SHP77 (cell line): ENCODE results near the gene TJP1.
"Not testable (repeated sequence)": the region's sequence is repeated elsewhere in the genome, so short reads cannot be mapped to it uniquely, and the experiment has no call there.

Source experiments
- DNase-seq, 2 experiments: peaks; one replicate each; lab custom pipeline; 2025; lab: John Stamatoyannopoulos, UW

Gene TJP1

GRCh38 chr15:29756358-29757267 lies 65.7 kb downstream of the TJP1 start:
- DNase-seq: no peak

DNA sequence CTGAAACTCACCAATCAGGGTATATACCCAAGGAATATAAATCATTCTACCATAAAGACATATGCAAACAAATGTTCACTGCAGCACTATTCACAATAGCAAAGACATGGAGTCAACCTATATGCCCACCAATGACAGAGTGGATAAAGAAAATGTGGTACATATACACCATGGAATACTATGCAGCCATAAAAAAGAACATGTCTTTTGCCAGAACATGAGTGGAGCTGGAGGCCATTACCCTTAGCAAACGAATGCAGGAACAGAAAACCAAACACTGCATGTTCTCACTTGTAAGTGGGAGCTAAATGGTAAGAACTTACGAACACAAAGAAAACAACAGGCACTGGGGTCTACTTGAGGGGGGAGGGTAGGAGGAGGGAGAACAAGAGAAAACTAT lies 68.3 kb downstream of the TJP1 start:
- DNase-seq: not testable (repeated sequence)

DNA sequence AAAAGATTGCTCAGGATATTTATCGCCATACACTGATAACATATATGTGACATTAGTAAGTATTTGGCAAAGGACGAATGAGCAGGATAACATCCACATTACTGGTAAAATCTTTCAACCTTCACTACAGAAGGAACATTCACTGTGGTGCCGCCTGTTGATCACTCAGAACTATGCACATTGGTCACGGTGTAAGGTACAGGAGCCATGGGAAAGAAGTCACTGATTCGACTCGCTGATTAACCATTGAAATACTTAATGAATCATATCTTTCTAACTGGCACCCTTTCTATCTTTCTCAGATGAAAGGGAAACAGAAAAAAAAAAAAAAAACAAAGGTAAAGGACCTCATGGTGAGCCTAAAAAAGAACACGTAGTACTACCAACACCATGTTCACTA lies 68.8 kb downstream of the TJP1 start:
- no peak for DNase-seq

- DNase-seq: no peak
These were observed 71.5 kb downstream of the TJP1 start for GRCh38 chr15:29750754-29751153.

- no peak for DNase-seq
These were observed 72.7 kb downstream of the TJP1 start for GRCh38 chr15:29749365-29750086.

DNA sequence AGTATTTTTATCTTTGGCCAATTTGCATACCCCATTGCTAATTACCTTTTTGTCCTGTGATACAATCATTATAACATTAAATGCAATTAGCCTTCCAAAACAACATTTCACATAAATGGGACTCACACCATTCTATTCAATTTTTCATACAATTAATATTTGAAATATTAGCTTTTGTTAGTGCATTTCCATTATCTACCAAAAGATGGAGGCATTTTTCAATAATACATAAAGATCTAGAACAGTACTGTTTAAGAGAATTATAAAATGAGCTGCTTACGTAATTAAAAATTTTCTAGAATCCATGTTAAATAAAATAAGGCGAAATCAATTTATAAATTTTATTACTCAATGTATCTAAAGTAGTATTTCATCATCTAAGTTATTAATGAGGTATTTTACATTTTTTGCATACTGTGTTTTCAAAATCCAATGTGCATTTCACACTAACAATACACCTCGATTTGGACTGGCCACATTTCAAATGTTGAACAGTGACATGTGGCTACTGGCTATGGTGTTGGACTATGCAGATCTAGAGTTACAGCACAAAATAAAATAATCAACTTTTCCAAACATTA lies 74.3 kb downstream of the TJP1 start:
- no peak for DNase-seq

- DNase-seq: no peak
These were observed 78.8 kb downstream of the TJP1 start for GRCh38 chr15:29743475-29743874.

GRCh38 chr15:29740692-29741311 lies 81.5 kb downstream of the TJP1 start:
- DNase-seq: no peak

DNA sequence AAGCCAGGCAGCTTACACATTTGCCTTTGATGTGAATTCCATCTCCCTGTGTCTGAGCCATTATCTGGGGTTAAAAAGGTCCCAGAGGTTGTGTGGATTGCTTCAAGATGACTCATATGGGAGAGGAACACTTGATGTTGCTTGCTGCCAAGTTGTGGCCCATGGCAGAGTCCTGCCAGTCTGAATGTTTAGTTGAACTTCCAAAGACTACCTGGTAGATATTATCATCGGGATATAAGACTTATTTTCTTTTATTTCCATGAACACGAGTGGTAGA lies 85.6 kb downstream of the TJP1 start:
- DNase-seq: no peak

- DNase-seq: no peak
These were observed 86.1 kb downstream of the TJP1 start for GRCh38 chr15:29736012-29736743.

GRCh38 chr15:29734917-29735572 lies 87.2 kb downstream of the TJP1 start:
- no peak for DNase-seq

- DNase-seq: no peak
These were observed 90.4 kb downstream of the TJP1 start for GRCh38 chr15:29731865-29732264.

DNA sequence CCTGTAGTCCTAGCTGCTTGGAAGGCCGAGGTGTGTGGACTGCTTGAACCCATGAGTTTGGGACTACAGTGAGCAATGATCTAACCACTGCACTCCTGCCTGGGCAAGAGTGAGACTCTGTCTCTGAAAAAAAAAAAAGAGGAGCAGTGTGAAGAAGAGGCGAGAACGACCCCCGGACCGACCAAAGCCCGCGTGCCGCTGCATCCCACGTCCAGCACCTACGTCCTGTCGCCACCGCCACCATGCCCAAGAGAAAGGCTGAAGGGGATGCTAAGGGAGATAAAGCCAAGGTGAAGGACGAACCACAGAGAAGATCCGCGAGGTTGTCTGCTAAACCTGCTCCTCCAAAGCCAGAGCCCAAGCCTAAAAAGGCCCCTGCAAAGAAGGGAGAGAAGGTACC lies 91.8 kb downstream of the TJP1 start:
- not testable (repeated sequence) for DNase-seq

- no peak for DNase-seq
These were observed 93.8 kb downstream of the TJP1 start for GRCh38 chr15:29728418-29728817.

DNA sequence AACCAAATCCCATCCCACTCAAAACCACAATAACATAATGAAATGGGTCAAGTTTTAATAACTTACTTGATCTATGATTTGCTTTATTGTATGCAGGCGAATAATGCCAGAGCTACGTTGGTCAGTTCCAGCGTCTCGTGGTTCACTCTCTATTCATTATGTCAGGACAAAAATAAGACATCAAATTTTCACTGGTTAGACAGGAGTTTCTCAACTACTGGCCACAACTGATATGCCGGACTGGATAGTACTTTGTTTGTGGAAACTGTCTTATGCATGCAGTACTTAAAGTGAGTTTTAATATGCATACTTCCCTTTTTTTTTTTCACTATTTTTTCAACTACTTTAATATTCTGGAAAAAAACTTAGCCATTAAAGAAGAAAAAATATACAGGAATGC lies 94.4 kb downstream of the TJP1 start:
- DNase-seq: no peak

GRCh38 chr15:29726553-29726952 lies 95.7 kb downstream of the TJP1 start:
- no peak for DNase-seq

- no peak for DNase-seq
These were observed 98.2 kb downstream of the TJP1 start for GRCh38 chr15:29724026-29724425.

DNA sequence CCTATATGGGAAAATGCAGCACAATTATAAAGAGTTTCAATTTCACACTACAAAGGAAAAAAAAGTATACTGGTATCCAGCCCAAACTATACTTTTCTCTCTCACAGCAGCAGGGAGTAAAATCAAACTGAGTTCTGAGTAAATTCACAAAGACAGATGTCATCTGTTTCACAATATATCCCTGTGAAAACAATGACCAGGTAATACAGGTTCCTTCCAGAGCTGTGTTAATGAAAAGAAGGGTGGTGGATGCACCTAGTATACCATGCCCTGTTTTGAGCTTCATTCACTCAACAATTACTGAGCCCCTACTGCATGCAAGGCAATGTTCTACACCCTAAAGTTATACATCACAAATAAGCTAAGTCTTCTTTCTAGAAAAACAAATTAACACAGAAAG lies 108.5 kb downstream of the TJP1 start:
- no peak for DNase-seq

DNA sequence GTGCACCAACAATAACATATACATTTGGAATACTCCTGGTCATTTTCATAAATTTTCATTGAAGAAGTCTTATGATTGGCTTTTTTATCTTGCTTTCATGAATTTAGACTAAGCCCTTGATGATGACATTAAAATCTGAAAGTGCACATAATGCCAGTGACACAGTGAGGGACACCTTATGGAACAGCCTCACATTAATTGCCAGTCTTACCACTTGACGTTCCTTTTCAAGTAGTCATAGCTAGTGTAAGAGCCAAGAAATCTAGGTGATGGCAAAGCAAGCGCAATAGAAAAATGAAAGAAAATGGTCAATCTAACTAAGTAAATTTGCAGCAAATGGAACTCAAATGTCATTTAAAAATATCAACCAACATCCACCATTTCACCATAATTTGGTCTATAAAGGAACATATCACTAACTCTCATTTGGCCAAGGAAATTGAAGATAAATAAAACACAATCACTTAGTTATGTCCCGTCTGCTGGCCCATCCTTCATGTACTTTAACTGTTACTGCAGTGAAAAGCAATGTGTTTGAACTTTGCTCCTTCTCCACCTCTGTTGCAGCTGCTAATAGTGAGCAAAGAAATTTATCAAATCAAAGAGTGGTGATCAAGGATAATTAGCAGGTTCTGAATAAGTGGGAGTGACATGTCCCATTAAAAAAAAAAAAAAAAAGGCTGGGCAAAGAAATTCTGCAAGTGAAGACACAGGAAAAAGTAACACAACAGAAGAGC lies 110.0 kb downstream of the TJP1 start:
- no peak for DNase-seq

DNA sequence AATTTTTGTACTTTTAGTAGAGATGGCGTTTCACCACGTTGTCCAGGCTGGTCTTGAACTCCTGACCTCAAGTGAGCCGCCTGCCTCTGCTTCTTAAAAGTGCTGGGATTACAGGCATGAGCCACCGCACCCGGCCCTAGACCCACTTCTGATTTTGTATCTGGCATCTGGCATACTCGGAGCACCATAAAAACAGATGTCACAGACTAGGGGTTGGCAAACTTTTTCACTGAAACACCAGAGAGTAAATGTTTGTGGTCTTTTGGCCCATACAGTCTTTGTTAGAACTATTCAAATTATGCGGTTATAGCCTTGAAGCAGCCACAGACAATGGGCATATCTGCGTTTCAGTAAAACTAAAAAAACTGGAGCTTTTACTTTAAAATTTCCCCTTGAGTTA lies 110.7 kb downstream of the TJP1 start:
- DNase-seq: no peak

DNA sequence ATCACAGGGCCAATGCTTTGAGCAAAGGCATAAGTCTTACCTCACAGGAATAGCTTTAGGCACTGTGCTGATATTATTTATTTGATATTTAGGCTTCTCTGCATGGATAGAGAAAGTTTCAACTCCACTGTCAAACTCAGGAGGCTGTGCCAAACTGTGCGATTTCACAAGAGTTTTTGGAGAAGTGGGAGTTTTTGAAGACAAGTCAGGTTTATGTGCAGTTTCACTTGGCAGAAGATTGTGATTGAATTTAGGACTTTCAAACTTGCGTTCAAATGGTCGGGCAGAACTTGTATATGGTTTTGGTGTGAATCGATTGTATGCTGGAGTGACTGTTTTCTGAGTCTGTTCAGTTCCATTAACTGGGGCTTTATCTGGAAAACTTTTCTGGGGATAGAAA lies 113.7 kb downstream of the TJP1 start:
- no peak for DNase-seq
